Measurements from ENCODE around the gene PNCK. TPM values are rescaled to one million over a fixed set of nuclear protein-coding genes. Genes with fewer than 3 reads are reported as not detected.
A peak's percentile ranks its signal among the peaks of the same experiment; 100 is the strongest.

The PNCK gene
- total RNA-seq, 1 experiment from 2014 or later = 0.60 TPM

- BruUV-seq (replicated peaks) = TSS peak; percentile 35
- POLR2A ChIA-PET (ENCODE audit: low non-redundant PET) = no interaction called here
- no peak overlapping the region for H3K27ac ChIP-seq (ENCODE audit: low read depth, low read length, poor library complexity, severe bottlenecking)
- intact Hi-C loops (cut with micrococcal nuclease; ENCODE audit: unreplicated experiment) = no loop called here
- H3K27me3 ChIP-seq (replicated peaks; ENCODE audit: insufficient read depth, low read depth, low read length, poor library complexity) = no peaks in the 10 kb centered on the region
- H3K9me3 ChIP-seq (ENCODE audit: low read depth, low read length, poor library complexity, severe bottlenecking) = no peaks in the 10 kb centered on the region
- no peaks in the 10 kb centered on the region for H3K36me3 ChIP-seq (ENCODE audit: insufficient read depth, low read length, poor library complexity, severe bottlenecking)
- CTCF ChIA-PET = no interaction called here
- H3K4me3 ChIP-seq (ENCODE audit: low read depth, low read length, poor library complexity, severe bottlenecking) = no peak overlapping the region
- no peak for DNase-seq (ENCODE audit: low spot score)
- peaks cover 5% of the 10 kb centered on the region for H3K4me1 ChIP-seq (ENCODE audit: insufficient read depth, low read length, poor library complexity, severe bottlenecking)
- TF ChIP-seq CTCF (conservative IDR thresholded peaks at IDR 0.05; ENCODE audit: low read depth, low read length) (no peak), EZH2 (IDR thresholded peaks at IDR 0.05; ENCODE audit: borderline replicate concordance, low read depth, low read length, poor library complexity, severe bottlenecking) (no peak)
These were observed 16.2 kb upstream of the PNCK start for GRCh38 chrX:153689654-153690465.

DNA sequence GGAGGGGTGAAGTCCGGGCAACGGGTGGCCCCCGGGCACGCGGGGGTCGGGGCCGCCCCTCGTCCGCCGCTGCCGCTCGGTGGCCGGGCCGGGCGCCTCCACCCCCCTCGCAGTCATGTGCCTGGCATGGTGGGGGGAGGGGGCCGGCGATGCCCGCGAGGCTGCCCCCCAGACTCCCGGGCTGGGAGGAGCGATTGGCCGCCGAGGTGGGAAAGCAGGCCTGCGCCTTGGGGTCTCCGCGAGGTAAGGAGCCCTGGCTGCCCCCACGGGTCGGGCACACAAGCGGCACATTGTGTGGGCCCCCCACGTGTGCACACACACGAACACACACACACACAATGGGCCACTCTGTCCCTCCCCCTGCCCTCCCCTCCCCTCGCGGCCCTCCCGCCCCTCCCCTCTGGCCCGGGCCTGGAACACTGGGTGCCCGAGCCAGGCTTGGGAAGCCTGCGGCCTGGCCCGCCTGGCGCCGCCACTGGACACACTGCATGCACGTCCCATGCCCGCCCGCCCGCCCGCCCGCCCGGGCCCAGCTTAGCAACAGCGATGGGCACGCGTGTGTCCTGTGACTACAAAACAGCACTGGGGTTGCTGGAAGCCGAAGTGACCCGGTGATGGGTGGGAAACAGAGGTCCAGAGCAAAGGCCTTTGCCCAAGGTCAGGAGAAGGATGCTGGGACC, 15.4 kb upstream of the PNCK start:
- intact Hi-C loops (cut with micrococcal nuclease; ENCODE audit: unreplicated experiment) = no loop called here
- no TSS peak for BruUV-seq (replicated peaks)
- TF ChIP-seq EZH2 (IDR thresholded peaks at IDR 0.05; ENCODE audit: borderline replicate concordance, low read depth, low read length, poor library complexity, severe bottlenecking) (no peak), CTCF (conservative IDR thresholded peaks at IDR 0.05; ENCODE audit: low read depth, low read length) (no peak)
- CTCF ChIA-PET = no interaction called here
- no peaks in the 10 kb centered on the region for H3K36me3 ChIP-seq (ENCODE audit: insufficient read depth, low read length, poor library complexity, severe bottlenecking)
- no peak overlapping the region for H3K27ac ChIP-seq (ENCODE audit: low read depth, low read length, poor library complexity, severe bottlenecking)
- no peaks in the 10 kb centered on the region for H3K27me3 ChIP-seq (replicated peaks; ENCODE audit: insufficient read depth, low read depth, low read length, poor library complexity)
- H3K4me3 ChIP-seq (ENCODE audit: low read depth, low read length, poor library complexity, severe bottlenecking) = peak overlapping the region; percentile 46
- H3K9me3 ChIP-seq (ENCODE audit: low read depth, low read length, poor library complexity, severe bottlenecking) = no peaks in the 10 kb centered on the region
- H3K4me1 ChIP-seq (ENCODE audit: insufficient read depth, low read length, poor library complexity, severe bottlenecking) = peaks cover 5% of the 10 kb centered on the region
- POLR2A ChIA-PET (ENCODE audit: low non-redundant PET) = no interaction called here
- no peak for DNase-seq (ENCODE audit: low spot score)

DNA sequence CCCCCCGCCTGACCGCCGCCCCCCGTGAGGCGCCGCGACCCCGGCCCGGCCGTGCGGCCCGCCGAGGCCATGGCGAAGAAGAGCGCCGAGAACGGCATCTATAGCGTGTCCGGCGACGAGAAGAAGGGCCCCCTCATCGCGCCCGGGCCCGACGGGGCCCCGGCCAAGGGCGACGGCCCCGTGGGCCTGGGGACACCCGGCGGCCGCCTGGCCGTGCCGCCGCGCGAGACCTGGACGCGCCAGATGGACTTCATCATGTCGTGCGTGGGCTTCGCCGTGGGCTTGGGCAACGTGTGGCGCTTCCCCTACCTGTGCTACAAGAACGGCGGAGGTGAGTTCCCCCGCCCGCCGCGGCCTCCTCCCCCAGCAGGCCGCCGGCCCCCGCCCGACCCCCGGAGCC, 14.9 kb upstream of the PNCK start:
- no peak overlapping the region for H3K27ac ChIP-seq (ENCODE audit: low read depth, low read length, poor library complexity, severe bottlenecking)
- ChIA-PET POLR2A (ENCODE audit: low non-redundant PET) (no interaction called here), CTCF (no interaction called here)
- H3K4me3 ChIP-seq (ENCODE audit: low read depth, low read length, poor library complexity, severe bottlenecking) = peak overlapping the region; percentile 46
- no peak for TF ChIP-seq CTCF (conservative IDR thresholded peaks at IDR 0.05; ENCODE audit: low read depth, low read length)
- no peak for TF ChIP-seq EZH2 (IDR thresholded peaks at IDR 0.05; ENCODE audit: borderline replicate concordance, low read depth, low read length, poor library complexity, severe bottlenecking)
- no peaks in the 10 kb centered on the region for H3K36me3 ChIP-seq (ENCODE audit: insufficient read depth, low read length, poor library complexity, severe bottlenecking)
- BruUV-seq (replicated peaks) = no TSS peak
- peaks cover 5% of the 10 kb centered on the region for H3K4me1 ChIP-seq (ENCODE audit: insufficient read depth, low read length, poor library complexity, severe bottlenecking)
- no peak for DNase-seq (ENCODE audit: low spot score)
- no peaks in the 10 kb centered on the region for H3K27me3 ChIP-seq (replicated peaks; ENCODE audit: insufficient read depth, low read depth, low read length, poor library complexity)
- H3K9me3 ChIP-seq (ENCODE audit: low read depth, low read length, poor library complexity, severe bottlenecking) = no peaks in the 10 kb centered on the region
- intact Hi-C loops (cut with micrococcal nuclease; ENCODE audit: unreplicated experiment) = no loop called here

All from A673 (cell line).